SKM-1 (cell line): Measurements from ENCODE around the gene INPP4B.
"Not testable (repeated sequence)": the region's sequence is repeated elsewhere in the genome, so short reads cannot be mapped to it uniquely, and the experiment has no call there.

Experiments
- DNase-seq: peaks from one replicate; lab custom pipeline; 2025; ENCODE audit not compliant: unreplicated experiment; lab: John Stamatoyannopoulos, UW

The INPP4B gene

DNA sequence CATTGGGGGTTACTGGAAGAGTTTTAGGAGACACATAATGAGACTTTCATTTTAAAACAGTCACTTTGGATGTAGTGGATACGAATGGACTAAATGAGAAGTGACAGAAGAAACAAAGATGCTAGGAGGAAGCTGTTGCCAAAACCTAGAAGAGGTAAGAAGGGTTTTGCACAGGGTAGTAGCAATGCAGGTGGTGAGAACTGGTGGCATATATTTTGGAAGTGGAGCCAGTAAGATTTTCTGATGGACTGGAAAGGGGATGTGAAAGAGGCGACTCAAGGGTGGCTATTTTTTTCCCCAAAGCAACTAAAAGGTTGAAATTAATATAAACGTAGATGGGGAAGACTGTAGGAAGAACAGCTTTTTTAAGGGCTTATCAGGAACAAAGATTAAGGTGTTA lies 747.7 kb downstream of the INPP4B start:
- DNase-seq, result no peak

DNA sequence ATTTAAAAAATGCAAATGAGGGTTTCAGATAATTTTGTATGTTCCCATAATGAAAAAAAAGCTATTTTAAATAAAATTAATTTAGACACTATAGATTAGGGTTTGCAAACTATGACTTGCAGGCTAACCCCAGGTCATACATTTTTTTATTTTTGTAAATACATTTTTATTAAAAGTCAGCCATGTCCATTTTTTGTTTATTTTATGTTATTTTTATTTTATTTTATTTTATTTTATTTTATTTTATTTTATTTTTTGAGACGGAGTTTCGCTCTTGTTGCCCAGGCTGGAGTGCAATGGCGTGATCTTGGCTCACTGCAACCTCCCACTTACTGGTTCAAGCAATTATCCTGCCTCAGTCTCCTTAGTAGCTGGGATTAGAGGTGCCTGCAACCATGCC lies 749.1 kb downstream of the INPP4B start:
- DNase-seq, result no peak

DNA sequence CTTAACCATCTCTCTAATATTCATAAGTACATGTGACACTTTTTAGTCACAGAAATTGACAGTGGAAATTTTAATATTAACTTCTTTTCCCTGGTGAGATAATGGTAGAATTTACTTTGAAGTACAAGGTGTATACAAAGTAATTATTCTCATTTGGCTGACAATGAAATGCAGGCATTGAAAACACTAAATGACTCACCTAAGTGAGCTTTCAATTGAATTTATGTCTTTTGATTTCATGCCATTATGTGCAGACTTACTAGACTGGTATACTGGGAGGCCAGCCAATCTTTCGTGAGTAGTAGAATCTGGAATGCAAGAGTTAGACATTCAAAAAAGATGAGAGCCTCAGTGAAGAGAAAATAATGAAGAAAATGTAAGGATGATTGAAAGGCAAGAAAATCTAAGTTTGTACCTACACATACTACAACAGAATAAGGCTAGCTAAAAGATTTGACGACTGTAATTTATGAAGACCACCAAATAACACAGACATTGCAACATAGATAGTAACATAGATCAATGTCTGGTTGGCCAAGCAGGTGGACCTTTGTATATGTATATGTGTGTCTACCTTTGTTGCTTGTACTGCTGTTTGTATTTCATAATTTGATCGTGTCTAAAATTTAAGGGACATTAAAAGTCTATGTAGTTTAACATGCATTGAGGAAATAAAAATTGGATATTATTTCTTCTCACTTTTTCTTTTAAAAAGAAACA lies 750.1 kb downstream of the INPP4B start:
- no peak for DNase-seq

DNA sequence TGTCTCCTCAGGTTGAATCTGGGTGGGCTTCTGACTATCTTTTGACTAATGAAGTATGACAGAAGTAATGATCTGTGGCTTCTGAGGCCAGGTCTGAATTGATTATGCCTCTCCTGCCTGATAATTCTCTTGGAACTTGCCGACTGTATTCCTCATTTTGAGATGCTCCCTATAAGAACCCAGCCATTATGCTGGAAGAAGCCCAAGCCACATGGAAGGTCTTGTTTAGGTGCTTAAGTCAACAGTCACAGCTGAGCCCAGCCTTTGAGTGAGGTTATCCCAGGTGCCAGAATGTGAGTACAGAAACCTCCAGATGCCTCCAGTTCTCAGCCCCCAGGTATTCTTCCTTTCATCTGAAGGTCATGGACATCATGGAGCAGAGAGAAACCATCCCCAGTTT lies 753.2 kb downstream of the INPP4B start:
- no peak for DNase-seq

DNA sequence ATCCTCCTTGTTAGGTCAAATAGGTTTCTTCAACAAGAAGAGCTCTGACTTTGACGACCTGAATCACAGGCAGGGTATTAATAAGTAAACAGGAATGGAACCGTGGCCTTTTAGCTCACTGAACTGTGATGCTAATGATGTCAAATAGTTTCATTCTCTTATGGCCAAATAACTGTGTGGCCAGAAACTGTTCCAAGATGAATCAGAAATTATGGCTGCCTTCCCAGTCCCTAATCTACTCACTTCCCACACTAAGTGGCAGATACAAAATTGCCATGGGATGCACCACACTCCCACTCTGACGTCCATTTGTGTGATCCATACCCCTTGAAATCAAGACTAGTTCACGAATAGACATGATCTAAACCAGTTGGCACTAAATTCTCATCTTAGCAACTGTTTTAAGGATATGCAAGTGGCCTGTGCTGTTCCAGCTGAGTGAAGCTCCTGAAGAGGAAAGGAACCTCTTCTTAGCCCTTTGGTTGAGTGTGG lies 754.4 kb downstream of the INPP4B start:
- DNase-seq, result no peak

DNA sequence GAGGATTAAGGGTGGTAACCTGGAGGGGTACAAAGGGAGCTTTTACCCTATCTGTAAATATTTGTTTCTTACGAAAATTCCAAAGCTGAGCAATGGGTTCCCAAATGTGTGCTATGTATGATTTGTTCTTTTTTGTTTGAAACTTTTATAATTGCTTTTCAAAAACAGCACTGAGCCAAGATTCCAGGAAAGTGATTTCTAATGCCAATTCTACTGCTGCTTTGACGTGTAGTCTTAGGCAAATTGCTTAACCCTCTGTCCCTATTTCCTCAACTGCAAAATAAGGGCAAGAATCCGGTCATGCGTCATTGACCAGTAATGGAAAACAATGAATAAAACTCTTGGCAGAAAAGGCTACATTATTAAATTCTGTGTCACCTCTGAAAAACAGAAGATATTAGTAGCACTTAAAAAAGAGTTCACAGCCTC lies 755.0 kb downstream of the INPP4B start:
- DNase-seq, result no peak

DNA sequence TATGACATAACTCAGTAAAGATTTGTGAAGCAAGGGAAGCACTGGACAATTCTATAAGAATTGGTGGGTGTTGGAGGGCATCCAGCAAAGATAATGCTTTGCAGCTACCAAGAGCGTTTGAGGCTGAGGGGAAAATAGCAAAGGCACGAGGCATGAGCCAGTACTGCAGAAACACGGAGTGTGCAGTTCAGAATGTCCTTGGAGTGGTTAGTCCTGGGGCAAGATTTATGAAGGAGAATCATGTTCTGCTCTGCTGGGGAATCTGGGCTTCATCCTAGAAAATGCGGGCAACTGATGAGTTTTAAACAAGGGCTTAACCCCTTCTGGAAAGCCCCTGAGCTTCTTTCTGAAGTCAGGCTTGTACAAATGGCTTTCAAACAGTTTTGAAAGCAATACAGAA lies 757.2 kb downstream of the INPP4B start:
- no peak for DNase-seq

DNA sequence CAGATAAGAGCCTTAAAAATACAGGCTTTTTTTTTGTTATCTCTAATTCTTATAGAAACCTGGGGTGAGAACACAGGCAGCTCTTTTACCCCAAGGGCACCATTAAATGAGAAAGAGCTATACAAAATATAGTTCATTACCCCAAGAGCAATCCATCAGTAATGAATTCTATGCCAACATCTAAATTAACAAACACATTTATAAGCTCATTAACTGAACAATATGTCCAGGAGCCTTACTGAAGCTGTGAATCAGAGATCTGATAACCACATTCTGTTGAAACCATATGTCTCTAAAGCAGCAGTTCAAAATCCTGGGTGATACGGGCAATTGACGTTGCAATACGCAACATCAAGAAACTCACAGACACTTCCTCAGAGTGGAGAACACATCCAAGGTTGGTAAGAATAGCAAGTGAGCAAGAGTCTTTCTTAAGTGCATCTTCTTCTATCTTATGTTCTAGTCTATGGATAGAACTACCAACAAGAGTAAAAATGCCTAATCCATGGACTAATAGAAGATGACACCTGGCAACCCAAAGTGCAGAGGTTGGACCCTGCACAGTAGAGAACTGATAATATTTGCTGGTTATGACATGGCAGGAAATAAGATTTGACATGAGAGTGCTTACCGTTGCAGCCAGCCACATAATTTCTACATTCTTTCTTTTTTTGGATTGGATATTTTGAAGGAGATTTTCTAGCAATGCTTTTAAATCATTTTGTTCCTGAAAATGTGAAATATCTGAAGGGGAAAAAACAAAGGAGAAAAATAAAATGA lies 760.4 kb downstream of the INPP4B start:
- no peak for DNase-seq

DNA sequence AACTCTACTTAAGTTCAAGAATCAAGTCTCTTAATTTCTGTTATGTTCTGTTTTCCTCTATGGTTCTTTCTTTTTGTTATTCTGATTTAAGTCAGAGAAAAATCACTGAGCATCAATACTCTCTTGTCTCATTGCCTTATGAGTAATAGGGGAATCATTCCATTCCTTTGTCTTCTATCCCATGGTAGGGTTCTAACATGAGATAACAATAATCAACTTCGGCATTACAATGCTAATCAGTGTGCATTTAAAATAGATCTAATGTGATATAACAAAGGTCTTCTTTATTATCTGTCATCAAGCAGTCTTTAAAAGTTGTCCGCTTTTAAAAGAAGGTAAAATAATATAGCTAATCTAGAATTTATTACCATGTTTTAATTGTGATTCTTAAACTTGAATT lies 762.8 kb downstream of the INPP4B start:
- DNase-seq, result no peak

DNA sequence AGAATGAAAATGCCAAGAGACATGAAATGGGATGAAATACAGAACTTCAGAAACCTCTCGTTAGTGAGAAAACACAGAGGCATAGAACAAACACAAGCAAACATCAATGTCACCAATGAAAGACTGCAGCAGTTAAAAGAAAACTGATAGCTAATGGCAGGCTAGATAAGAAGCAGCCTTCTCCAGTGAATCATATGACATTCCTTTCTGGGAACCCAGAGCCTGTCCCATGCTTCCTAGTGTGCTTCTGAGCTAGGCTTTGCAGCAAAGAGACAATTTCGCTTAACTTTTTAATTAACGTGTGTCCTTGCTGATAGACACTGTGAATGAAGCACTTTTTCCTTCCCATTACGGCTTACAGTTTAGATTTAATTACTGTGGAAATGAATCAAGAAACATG lies 765.1 kb downstream of the INPP4B start:
- DNase-seq, result no peak

DNA sequence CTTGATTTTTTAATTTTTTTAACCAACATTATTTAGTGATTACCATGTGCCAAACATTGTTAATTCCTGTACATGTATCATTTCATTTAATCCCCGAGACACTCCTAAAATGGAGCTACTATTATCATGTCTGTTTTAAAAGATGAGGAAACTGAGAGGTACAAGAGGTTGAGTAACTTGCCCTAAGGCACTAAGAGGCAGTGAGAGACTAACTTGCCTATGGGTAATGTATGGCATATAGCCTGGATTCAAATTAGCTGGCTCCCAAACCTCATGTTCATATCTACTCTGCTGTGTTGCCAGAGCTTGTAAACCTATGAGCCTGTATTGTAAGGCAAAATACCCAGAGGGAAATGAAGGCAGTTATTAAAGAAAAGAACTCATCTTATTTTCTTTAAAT lies 766.1 kb downstream of the INPP4B start:
- DNase-seq, result no peak

DNA sequence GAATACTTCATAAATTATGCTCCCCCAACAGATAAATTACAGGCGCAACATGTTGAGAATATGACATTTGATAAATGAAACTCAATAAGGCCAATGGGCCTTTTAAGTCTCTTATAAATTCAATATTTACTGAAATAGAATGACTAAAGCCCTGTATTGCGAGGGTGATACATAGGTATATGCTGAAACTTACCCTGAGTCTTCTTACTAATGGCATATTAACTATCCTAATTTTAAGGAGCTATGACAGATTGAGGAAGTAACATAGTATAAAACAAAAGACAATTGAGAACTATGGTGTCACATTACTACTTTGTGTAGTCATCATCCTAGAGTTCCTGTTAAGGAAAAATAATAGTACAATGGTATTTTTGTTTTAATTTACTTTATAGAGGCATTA lies 769.1 kb downstream of the INPP4B start:
- no peak for DNase-seq

DNA sequence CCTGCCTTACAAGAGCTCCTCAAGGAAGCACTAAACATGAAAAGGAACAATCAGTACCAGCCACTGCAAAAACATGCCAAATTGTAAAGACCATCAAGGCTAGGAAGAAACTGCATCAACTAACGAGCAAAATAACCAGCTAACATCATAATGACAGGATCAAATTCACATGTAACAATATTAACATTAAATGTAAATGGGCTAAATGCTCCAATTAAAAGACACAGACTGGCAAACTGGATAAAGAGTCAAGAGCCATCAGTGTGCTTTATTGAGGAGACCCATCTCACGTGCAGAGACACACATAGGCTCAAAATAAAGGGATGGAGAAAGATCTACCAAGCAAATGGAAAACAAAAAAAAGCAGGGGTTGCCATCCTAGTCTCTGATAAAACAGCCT lies 777.8 kb downstream of the INPP4B start:
- not testable (repeated sequence) for DNase-seq

DNA sequence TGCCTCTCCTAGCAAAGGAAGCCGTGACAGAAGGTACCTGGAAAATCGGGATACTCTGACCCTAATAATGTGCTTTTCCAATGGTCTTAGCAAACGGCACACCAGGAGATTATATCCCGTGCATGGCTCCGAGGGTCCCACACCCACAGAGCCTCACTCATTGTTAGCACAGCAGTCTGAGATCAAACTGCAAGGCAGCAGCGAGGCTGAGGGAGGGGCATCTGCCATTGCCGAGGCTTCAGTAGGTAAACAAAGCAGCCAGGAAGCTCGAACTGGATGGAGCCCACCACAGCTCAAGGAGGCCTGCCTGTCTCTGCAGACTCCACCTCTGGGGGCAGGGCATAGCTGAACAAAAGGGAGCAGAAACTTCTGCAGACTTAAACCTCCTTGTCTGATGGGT lies 779.5 kb downstream of the INPP4B start:
- not testable (repeated sequence) for DNase-seq

DNA sequence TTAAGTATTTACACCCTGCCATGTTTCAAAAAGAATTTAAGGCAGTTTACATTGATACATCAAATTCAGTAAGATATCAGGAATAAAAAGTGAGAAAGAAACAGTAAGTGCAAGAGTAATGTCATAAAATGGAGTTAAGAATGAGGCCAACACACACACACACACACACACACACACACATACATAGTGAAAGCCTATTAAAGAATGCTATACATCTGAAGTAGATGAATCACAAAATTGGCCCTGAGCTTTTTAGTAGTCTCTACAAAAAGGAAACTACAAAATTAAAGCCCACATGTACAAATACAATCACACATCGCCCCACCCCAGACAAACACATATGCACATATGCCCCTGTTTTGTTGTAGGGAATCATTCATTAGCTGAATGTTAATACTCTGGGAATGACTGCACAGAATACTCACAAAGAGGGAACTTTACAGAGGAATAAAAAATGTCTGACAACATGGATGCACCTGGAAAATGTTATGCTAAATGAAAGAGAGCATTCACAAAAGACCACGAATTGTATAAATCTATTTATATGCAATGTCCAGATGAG lies 780.9 kb downstream of the INPP4B start:
- no peak for DNase-seq

DNA sequence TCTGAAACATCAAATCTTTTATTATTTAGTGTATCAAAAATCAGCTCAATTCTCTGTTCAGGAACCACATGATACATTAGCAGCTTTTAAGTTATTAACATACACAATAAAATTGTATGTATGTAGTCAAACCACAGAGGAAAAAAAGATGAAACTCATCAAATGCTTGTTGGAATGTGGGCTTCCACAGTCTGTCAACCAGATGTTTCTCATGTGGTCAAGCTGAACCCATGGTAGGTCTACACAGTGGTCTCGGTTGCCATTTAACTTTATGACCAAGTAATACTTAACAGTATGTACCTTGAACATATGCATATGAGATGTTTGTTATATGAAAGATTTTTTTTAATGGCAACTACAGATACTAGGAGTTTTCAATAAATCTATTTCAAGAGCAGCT lies 781.9 kb downstream of the INPP4B start:
- no peak for DNase-seq

DNA sequence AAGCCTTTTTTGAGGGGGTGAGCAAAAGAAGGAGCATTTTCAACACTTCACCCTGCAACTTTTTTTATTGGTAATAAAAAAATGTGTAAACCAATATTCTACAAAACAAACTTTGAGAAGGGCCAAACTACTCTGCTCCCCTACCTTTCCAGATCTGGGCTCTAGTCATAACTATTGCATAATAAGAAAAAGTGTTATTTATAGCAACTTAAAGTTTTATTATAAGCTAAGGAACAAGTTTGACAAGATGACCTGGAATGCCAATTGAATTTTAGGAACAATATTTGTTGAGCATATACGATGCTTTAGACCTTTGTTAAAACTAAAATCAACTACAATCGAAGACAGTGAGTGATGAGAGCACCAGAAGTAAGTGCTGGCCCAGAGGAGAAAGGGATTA lies 800.1 kb downstream of the INPP4B start:
- no peak for DNase-seq

DNA sequence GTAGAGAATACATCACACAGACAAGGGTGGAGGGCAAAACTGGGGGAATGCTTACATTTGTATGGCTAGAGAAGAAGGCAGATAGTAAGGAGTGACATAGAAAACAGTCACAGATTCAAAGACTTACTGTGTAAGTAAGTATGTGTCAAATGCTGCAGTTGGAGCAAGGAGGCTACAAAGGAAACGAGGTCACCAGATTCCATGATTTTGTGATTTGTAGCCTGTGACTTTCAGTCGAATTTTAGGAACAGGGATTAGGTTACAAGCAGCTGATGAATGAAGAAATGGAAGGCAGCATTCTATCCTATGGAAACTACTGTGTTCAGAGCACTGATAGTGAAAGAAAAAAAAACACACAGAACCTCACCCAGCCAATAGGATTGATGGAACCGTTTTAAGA lies 801.8 kb downstream of the INPP4B start:
- DNase-seq, result no peak

DNA sequence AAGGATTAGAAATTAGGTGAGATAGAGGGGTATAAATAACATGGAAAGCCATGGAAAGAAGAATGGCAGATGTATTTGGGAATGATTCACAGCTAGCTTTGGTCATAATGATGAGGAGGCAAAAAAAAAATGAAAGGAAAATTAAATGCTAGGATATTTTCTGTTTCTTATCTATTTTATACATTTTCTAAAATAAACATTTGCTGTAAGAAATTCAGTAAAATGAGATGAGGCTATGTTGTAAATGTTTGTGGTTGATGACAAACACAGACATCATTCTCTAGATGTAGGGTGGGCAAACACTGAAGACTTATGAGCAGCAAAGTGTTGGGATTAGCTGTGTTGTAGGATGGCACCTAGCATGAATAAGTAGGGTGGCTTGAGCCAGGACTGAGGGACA lies 802.6 kb downstream of the INPP4B start:
- DNase-seq, result no peak

DNA sequence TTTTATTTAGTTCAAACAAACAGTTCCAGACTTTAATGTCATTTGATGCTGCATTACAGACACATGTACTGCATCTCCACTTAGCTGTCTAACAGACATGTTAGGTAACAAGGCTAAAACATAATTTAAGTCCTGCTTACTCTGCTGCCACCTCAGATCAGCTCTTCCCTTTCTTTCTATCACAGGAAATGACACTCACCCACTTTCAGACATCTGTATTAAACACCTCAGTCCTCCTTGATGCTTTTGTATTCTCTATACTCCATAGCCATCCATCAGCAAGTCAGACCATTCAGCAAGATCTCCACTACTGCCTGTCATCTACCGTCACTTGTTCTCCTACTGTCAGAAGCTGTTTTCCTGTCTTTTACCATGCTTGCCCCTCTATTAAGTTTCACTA lies 804.3 kb downstream of the INPP4B start:
- DNase-seq, result no peak

DNA sequence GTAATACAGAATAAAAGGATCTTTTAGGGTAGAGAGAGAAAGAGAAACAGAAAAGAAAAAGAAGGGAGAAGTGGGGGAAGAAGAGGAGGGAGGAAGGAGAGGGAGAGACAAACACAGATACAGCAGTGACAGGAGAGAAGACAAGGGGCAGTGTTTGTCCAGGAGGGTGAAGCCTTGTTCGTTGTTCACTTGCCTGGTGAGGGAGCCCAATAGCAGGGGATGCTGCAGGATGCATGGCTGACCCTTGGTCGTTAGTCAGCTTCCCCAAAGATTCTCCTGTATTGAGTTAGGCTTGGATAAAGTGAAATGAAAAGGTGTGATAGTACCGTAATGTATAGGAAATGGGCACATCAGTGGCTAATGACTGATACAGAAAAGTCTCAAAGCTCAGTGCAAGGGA lies 806.1 kb downstream of the INPP4B start:
- DNase-seq, result no peak
